ENCODE measurements around the gene PRDX6. TPM values are rescaled to one million over a fixed set of nuclear protein-coding genes. Genes with fewer than 3 reads are reported as not detected.
"Not testable (repeated sequence)": the region's sequence is repeated elsewhere in the genome, so short reads cannot be mapped to it uniquely, and the experiment has no call there.

PRDX6 gene
- total and polyA plus RNA-seq, 4 experiments from 2014 or later, result 69.9 to 112 (median 81.6) TPM

DNA sequence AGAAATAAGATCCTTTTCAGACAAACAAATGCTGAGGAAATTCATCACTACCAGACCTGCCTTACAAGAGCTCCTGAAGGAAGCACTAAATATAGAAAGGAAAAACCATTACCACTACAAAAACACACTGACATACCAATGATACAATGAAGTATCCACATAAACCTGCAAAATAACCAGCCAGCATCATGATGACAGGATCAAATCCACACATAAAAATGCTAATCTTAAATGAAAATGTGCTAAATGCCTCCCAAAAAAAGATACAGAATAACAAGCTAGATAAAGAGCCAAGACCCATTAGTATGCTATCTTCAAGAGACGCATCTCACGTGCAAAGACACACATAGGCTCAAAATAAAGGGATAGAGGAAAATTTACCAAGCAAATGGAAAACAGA is 14.5 kb upstream of the PRDX6 start:
- Mint-ChIP-seq H3K27ac (peak overlapping the region in 1 of 7 donors; percentile 28), H3K36me3 (peaks cover 67 to 70% of the 10 kb centered on the region in 2 donors), H3K9me3 (peaks cover 0 to 15% (median 6%) of the 10 kb centered on the region in 8 donors), H3K4me1 (peaks cover 13 to 50% (median 30%) of the 10 kb centered on the region in 4 donors)
- H3K4me3 Mint-ChIP-seq; H3K9me3 ChIP-seq (ENCODE audit: control insufficient read depth in 1 of 2, low read length in 2 of 2); H3K27me3 Mint-ChIP-seq; POLR2A ChIA-PET (ENCODE audit: partially characterized antibody); DNase-seq; H3K27ac ChIP-seq (ENCODE audit: low read depth, low read length); CTCF ChIA-PET (ENCODE audit: partially characterized antibody); H3K4me1 ChIP-seq (ENCODE audit: insufficient read depth, low read length); intact Hi-C loops (cut with micrococcal nuclease); H3K4me3 ChIP-seq (ENCODE audit: low read length in 2 of 2); H3K27me3 ChIP-seq (ENCODE audit: insufficient read depth, low read length): not testable (repeated sequence)
- H3K36me3 ChIP-seq (ENCODE audit: insufficient read depth, low read length), result peaks cover 19% of the 10 kb centered on the region

DNA sequence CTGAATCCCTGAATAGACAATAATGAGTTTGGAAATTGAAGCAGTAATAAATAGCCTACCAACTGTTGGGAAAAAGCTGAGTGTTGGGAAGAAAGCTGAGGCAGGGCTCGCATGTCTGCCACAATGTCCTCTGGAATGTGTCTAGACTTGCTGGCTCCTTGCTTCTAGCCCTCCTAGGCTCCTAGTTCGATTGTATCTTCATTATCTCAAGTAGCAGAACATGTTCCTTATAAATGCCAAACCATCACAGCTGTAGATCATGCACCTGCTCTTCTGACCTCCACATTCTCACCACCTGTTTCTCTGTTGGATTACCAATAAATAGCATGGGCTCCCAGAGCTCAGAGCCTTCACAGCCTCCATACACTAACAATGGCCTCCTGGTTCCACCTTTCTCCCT is 12.9 kb upstream of the PRDX6 start:
- CTCF ChIA-PET (ENCODE audit: partially characterized antibody); H3K27me3 ChIP-seq (ENCODE audit: insufficient read depth, low read length); intact Hi-C loops (cut with micrococcal nuclease); H3K4me3 ChIP-seq (ENCODE audit: low read length in 2 of 2); H3K27ac ChIP-seq (ENCODE audit: low read depth, low read length); H3K9me3 ChIP-seq (ENCODE audit: control insufficient read depth in 1 of 2, low read length in 2 of 2); DNase-seq; H3K27ac Mint-ChIP-seq; H3K27me3 Mint-ChIP-seq; POLR2A ChIA-PET (ENCODE audit: partially characterized antibody); H3K4me1 ChIP-seq (ENCODE audit: insufficient read depth, low read length): not testable (repeated sequence)
- H3K4me1 Mint-ChIP-seq, result peaks cover 12 to 46% (median 30%) of the 10 kb centered on the region in 4 donors
- peaks cover 19% of the 10 kb centered on the region for H3K36me3 ChIP-seq (ENCODE audit: insufficient read depth, low read length)
- peaks cover 0 to 20% (median 10%) of the 10 kb centered on the region in 8 donors for H3K9me3 Mint-ChIP-seq
- H3K4me3 Mint-ChIP-seq, result peak overlapping the region in 2 of 8 donors; percentile 13 to 28
- peaks cover 70% of the 10 kb centered on the region in 2 donors for H3K36me3 Mint-ChIP-seq

DNA sequence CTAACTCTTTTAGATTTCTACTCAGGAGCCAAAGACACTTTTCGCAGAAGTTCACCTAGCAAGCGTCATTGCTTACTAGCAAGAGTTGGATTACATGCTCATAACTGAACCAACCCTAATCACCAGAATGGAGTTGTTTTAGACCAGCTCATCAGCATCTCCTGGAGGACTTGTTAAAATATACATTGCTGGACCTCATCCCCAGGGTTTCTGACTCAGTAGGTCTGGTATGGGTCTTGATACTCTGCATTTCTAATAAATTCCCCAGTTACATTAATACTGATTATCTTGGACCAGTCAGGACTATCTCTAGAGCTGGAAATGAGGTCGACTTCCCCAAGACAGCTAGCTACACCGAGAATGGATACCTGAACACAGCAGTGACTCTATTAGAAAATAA is 9.7 kb upstream of the PRDX6 start:
- H3K4me1 ChIP-seq (ENCODE audit: insufficient read depth, low read length), result no peaks in the 10 kb centered on the region
- Mint-ChIP-seq H3K27me3 (no peaks in the 10 kb centered on the region), H3K4me1 (peaks cover 14 to 46% (median 27%) of the 10 kb centered on the region in 4 donors), H3K4me3 (no peak overlapping the region), H3K27ac (no peak overlapping the region), H3K9me3 (peaks cover 5 to 38% (median 26%) of the 10 kb centered on the region in 8 donors), H3K36me3 (peaks cover 73% of the 10 kb centered on the region in 2 donors)
- H3K27ac ChIP-seq (ENCODE audit: low read depth, low read length), result no peak overlapping the region
- peaks cover 0 to 3% of the 10 kb centered on the region in 2 donors for H3K9me3 ChIP-seq (ENCODE audit: control insufficient read depth in 1 of 2, low read length in 2 of 2)
- no peak for DNase-seq
- no peak overlapping the region for H3K4me3 ChIP-seq (ENCODE audit: low read length in 2 of 2)
- no peaks in the 10 kb centered on the region for H3K36me3 ChIP-seq (ENCODE audit: insufficient read depth, low read length)
- POLR2A ChIA-PET (ENCODE audit: partially characterized antibody), result interaction anchor here (1.1 kb wide), 1 partner anchor 9 kb away, joined by 4 read pairs; no protein-coding TSS in a partner anchor
- CTCF ChIA-PET (ENCODE audit: partially characterized antibody), result no interaction called here
- intact Hi-C loops (cut with micrococcal nuclease), result no loop called here
- H3K27me3 ChIP-seq (ENCODE audit: insufficient read depth, low read length), result no peaks in the 10 kb centered on the region

- H3K36me3 Mint-ChIP-seq, result peaks cover 59 to 69% of the 10 kb centered on the region in 2 donors
- CTCF ChIA-PET (ENCODE audit: partially characterized antibody), result no interaction called here
- peaks cover 0 to 3% of the 10 kb centered on the region in 2 donors for H3K9me3 ChIP-seq (ENCODE audit: control insufficient read depth in 1 of 2, low read length in 2 of 2)
- H3K9me3 Mint-ChIP-seq, result peaks cover 5 to 38% (median 16%) of the 10 kb centered on the region in 8 donors
- no peaks in the 10 kb centered on the region for H3K27me3 ChIP-seq (ENCODE audit: insufficient read depth, low read length)
- H3K4me3 Mint-ChIP-seq, result no peak overlapping the region
- no peak overlapping the region for H3K4me3 ChIP-seq (ENCODE audit: low read length in 2 of 2)
- no peaks in the 10 kb centered on the region for H3K36me3 ChIP-seq (ENCODE audit: insufficient read depth, low read length)
- no peak for DNase-seq
- peak overlapping the region in 2 of 7 donors; percentile 7 to 13 for H3K27ac Mint-ChIP-seq
- POLR2A ChIA-PET (ENCODE audit: partially characterized antibody), result no interaction called here
- no peaks in the 10 kb centered on the region for H3K27me3 Mint-ChIP-seq
- peaks cover 16% of the 10 kb centered on the region for H3K4me1 ChIP-seq (ENCODE audit: insufficient read depth, low read length)
- H3K27ac ChIP-seq (ENCODE audit: low read depth, low read length), result no peak overlapping the region
- H3K4me1 Mint-ChIP-seq, result peaks cover 21 to 46% (median 29%) of the 10 kb centered on the region in 4 donors
- intact Hi-C loops (cut with micrococcal nuclease), result loop anchor here (10.0 kb wide), 1 partner anchor 1525 kb away; the partner anchor contains the start of gene CACYBP
Observed at GRCh38 chr1:173469656-173470055, 7.5 kb upstream of the PRDX6 start.

GRCh38 chr1:173470608-173471007 is 6.5 kb upstream of the PRDX6 start:
- Mint-ChIP-seq H3K4me3 (no peak overlapping the region), H3K27me3 (no peaks in the 10 kb centered on the region), H3K36me3 (peaks cover 61% of the 10 kb centered on the region in 2 donors), H3K9me3 (peaks cover 1 to 38% (median 16%) of the 10 kb centered on the region in 8 donors), H3K27ac (no peak overlapping the region), H3K4me1 (peaks cover 22 to 46% (median 30%) of the 10 kb centered on the region in 4 donors)
- intact Hi-C loops (cut with micrococcal nuclease), result loop anchor here (10.0 kb wide), 1 partner anchor 1524 kb away; the partner anchor contains the start of gene CACYBP
- Histone ChIP-seq H3K9me3 (ENCODE audit: control insufficient read depth in 1 of 2, low read length in 2 of 2) (peaks cover 0 to 3% of the 10 kb centered on the region in 2 donors), H3K27me3 (ENCODE audit: insufficient read depth, low read length) (no peaks in the 10 kb centered on the region), H3K36me3 (ENCODE audit: insufficient read depth, low read length) (no peaks in the 10 kb centered on the region), H3K4me3 (ENCODE audit: low read length in 2 of 2) (no peak overlapping the region), H3K27ac (ENCODE audit: low read depth, low read length) (no peak overlapping the region), H3K4me1 (ENCODE audit: insufficient read depth, low read length) (peaks cover 26% of the 10 kb centered on the region)
- ChIA-PET POLR2A (ENCODE audit: partially characterized antibody) (no interaction called here), CTCF (ENCODE audit: partially characterized antibody) (interaction anchor here (1.5 kb wide), 1 partner anchor 353 kb away, joined by 4 read pairs; the partner anchor contains the start of gene DARS2)
- DNase-seq, result no peak

- Histone ChIP-seq H3K36me3 (ENCODE audit: insufficient read depth, low read length) (no peaks in the 10 kb centered on the region), H3K27me3 (ENCODE audit: insufficient read depth, low read length) (no peaks in the 10 kb centered on the region), H3K27ac (ENCODE audit: low read depth, low read length) (no peak overlapping the region), H3K4me3 (ENCODE audit: low read length in 2 of 2) (no peak overlapping the region), H3K4me1 (ENCODE audit: insufficient read depth, low read length) (peaks cover 43% of the 10 kb centered on the region), H3K9me3 (ENCODE audit: control insufficient read depth in 1 of 2, low read length in 2 of 2) (peaks cover 0 to 3% of the 10 kb centered on the region in 2 donors)
- Mint-ChIP-seq H3K27me3 (no peaks in the 10 kb centered on the region), H3K36me3 (peaks cover 40 to 49% of the 10 kb centered on the region in 2 donors), H3K4me3 (peak overlapping the region in 2 of 8 donors; percentile 53 to 59), H3K27ac (peak overlapping the region in 2 of 7 donors; percentile 13 to 57), H3K4me1 (peaks cover 35 to 57% (median 44%) of the 10 kb centered on the region in 4 donors), H3K9me3 (peaks cover 0 to 34% (median 16%) of the 10 kb centered on the region in 8 donors)
- ChIA-PET CTCF (ENCODE audit: partially characterized antibody) (interaction anchor here (0.9 to 2.2 kb wide), 2 partner anchors 43 to 54 kb away, joined by 3 to 17 read pairs; no protein-coding TSS in a partner anchor), POLR2A (ENCODE audit: partially characterized antibody) (no interaction called here)
- intact Hi-C loops (cut with micrococcal nuclease), result loop anchor here (10.0 kb wide), 1 partner anchor 1521 kb away; the partner anchor contains the start of gene CACYBP
- DNase-seq, result no peak
Observed at GRCh38 chr1:173473599-173474011, 3.5 kb upstream of the PRDX6 start.

DNA sequence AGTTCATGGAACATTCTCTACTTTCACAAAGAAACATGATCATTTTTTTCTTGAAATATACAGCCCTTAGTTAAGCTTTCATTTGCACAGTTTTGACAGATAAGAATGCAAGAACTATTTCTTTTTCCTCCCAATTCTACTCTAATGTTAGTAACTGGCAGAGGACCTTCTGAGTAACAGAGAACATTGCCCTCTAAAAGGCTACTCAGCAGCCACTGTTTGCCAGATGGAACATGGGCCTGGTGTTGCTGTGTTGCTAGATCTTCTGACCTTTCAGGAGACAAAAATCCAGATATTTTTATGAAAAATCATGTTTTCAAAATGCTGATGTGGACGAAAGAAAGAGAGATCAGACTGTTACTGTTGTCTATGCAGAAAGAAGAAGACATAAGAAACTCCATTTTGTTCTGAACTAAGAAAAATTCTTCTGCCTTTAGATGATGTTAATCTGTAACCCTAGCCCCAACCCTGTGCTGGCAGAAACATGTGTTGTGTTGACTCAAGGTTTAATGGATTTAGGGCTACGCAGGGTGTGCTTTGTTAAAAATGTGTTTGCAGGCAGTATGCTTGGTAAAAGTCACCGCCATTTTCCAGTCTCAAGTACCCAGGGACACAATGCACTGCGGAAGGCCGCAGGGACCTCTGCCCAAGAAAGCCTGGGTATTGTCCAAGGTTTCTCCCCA is 2.9 kb upstream of the PRDX6 start:
- Mint-ChIP-seq H3K9me3 (peaks cover 0 to 29% (median 15%) of the 10 kb centered on the region in 8 donors), H3K4me3 (peak overlapping the region in 4 of 8 donors; percentile 6 to 92 (median 60)), H3K36me3 (peaks cover 34 to 42% of the 10 kb centered on the region in 2 donors), H3K27me3 (no peaks in the 10 kb centered on the region), H3K4me1 (peaks cover 35 to 63% (median 48%) of the 10 kb centered on the region in 4 donors), H3K27ac (peak overlapping the region in 2 of 7 donors; percentile 13 to 25)
- Histone ChIP-seq H3K4me3 (ENCODE audit: low read length in 2 of 2) (no peak overlapping the region), H3K4me1 (ENCODE audit: insufficient read depth, low read length) (peaks cover 50% of the 10 kb centered on the region), H3K36me3 (ENCODE audit: insufficient read depth, low read length) (no peaks in the 10 kb centered on the region), H3K9me3 (ENCODE audit: control insufficient read depth in 1 of 2, low read length in 2 of 2) (peaks cover 0 to 3% of the 10 kb centered on the region in 2 donors), H3K27ac (ENCODE audit: low read depth, low read length) (no peak overlapping the region), H3K27me3 (ENCODE audit: insufficient read depth, low read length) (no peaks in the 10 kb centered on the region)
- intact Hi-C loops (cut with micrococcal nuclease), result loop anchor here (10.0 kb wide), 1 partner anchor 1521 kb away; the partner anchor contains the start of gene CACYBP
- ChIA-PET POLR2A (ENCODE audit: partially characterized antibody) (no interaction called here), CTCF (ENCODE audit: partially characterized antibody) (interaction anchor here (2.2 kb wide), 1 partner anchor 44 kb away, joined by 17 read pairs; no protein-coding TSS in a partner anchor)
- no peak for DNase-seq
